Neuronal stem cell (in vitro differentiated cells): ENCODE results near the gene BMPER.
A peak's percentile ranks its signal among the peaks of the same experiment; 100 is the strongest.

ENCODE experiments used
- DNase-seq: peaks from one replicate; pipeline ENCODE4 v3.0.0-alpha.2; 2013; ENCODE audit warnings: low spot score
- H2AFZ ChIP-seq: one replicate; pipeline ENCODE4 v1.6.1; 2013; ENCODE audit warnings: mild to moderate bottlenecking, low read length, inconsistent platforms
- H2AK5ac ChIP-seq: 2 replicates; pipeline ENCODE4 v1.6.1; 2013; ENCODE audit warnings: low read depth, mild to moderate bottlenecking, inconsistent platforms, low read length, moderate library complexity, mixed read lengths
- H2BK120ac ChIP-seq: 2 replicates; pipeline ENCODE4 v1.6.1; 2013; ENCODE audit warnings: low read depth, mild to moderate bottlenecking, inconsistent platforms, low read length, moderate library complexity, mixed read lengths
- H2BK12ac ChIP-seq: one replicate; pipeline ENCODE4 v1.6.1; 2013; ENCODE audit warnings: low read length, inconsistent platforms
- H2BK15ac ChIP-seq: 2 replicates; pipeline ENCODE4 v1.6.1; 2013; ENCODE audit warnings: mild to moderate bottlenecking, low read length, inconsistent platforms, mixed read lengths
- H2BK5ac ChIP-seq: one replicate; pipeline ENCODE4 v1.6.1; 2013; ENCODE audit warnings: inconsistent platforms, mild to moderate bottlenecking, low read length, moderate library complexity
- H3K14ac ChIP-seq: one replicate; pipeline ENCODE4 v1.6.1; 2013; ENCODE audit warnings: low read length, inconsistent platforms
- H3K18ac ChIP-seq: 2 replicates; pipeline ENCODE4 v1.6.1; 2013; ENCODE audit warnings: low read length, inconsistent platforms
- H3K23ac ChIP-seq: 2 replicates; pipeline ENCODE4 v1.6.1; 2013; ENCODE audit warnings: low read depth, mild to moderate bottlenecking, mixed read lengths, low read length, inconsistent platforms; ENCODE audit not compliant: poor library complexity
- H3K27ac ChIP-seq: replicated peaks from 3 replicates; pipeline ENCODE4 v1.5.1; 2013; ENCODE audit warnings: low read length, inconsistent platforms
- H3K27me3 ChIP-seq, 3 experiments: 2 replicates each; pipeline ENCODE4 v1.6.1; 2013; ENCODE audit warnings: low read length in 3 of 3, mild to moderate bottlenecking in 2 of 3, inconsistent platforms in 1 of 3, low read depth in 1 of 3, mixed read lengths in 1 of 3, moderate library complexity in 1 of 3; ENCODE audit not compliant: control insufficient read depth in 3 of 3, insufficient read depth in 3 of 3
- H3K36me3 ChIP-seq, 2 donors: replicated peaks in 1 of 2; 2 replicates each; pipeline ENCODE4 v1.6.1; 2013; ENCODE audit warnings: low read length in 2 of 2; ENCODE audit not compliant: control insufficient read depth in 2 of 2, insufficient read depth in 2 of 2
- H3K4ac ChIP-seq: 2 replicates; pipeline ENCODE4 v1.6.1; 2013; ENCODE audit warnings: inconsistent platforms, mild to moderate bottlenecking, low read length, moderate library complexity
- H3K4me1 ChIP-seq, 2 donors: 1 replicate in 1 of 2; 2 replicates in 1 of 2; pipeline ENCODE4 v1.6.1; 2013; ENCODE audit warnings: low read length in 2 of 2, low read depth in 1 of 2; ENCODE audit not compliant: control insufficient read depth in 2 of 2, insufficient read depth in 1 of 2
- H3K4me2 ChIP-seq: one replicate; pipeline ENCODE4 v1.6.1; 2013; ENCODE audit warnings: mild to moderate bottlenecking, low read length, inconsistent platforms; ENCODE audit not compliant: insufficient read depth, poor library complexity, severe bottlenecking
- H3K4me3 ChIP-seq, 2 donors: 2 replicates each; pipeline ENCODE4 v1.5.1; 2013; ENCODE audit warnings: low read length in 2 of 2, mild to moderate bottlenecking in 2 of 2, inconsistent platforms in 1 of 2, moderate library complexity in 1 of 2
- H3K79me1 ChIP-seq: one replicate; pipeline ENCODE4 v1.6.1; 2013; ENCODE audit warnings: low read depth, mild to moderate bottlenecking, inconsistent platforms, low read length, moderate library complexity
- H3K9ac ChIP-seq: one replicate; pipeline ENCODE4 v1.6.1; 2013; ENCODE audit warnings: mild to moderate bottlenecking, low read depth, low read length, inconsistent platforms; ENCODE audit not compliant: poor library complexity
- H3K9me3 ChIP-seq, 2 donors: replicated peaks in 1 of 2; 2 replicates each; pipeline versions ENCODE3 to v1.6.1; 2013; ENCODE audit warnings: low read length in 2 of 2, mild to moderate bottlenecking in 2 of 2, inconsistent platforms in 1 of 2, low read depth in 1 of 2, mixed read lengths in 1 of 2, moderate library complexity in 1 of 2; ENCODE audit not compliant: control insufficient read depth in 2 of 2, insufficient read depth in 1 of 2
- H4K8ac ChIP-seq: one replicate; pipeline ENCODE4 v1.6.1; 2013; ENCODE audit warnings: low read depth, mild to moderate bottlenecking, inconsistent platforms, low read length, moderate library complexity
- H4K91ac ChIP-seq: one replicate; pipeline ENCODE4 v1.6.1; 2013; ENCODE audit warnings: low read length, low read depth, mild to moderate bottlenecking, inconsistent platforms; ENCODE audit not compliant: poor library complexity
- WGBS, 2 donors: extraction: QIAGEN DNeasy Blood & Tissue Kit; methylation state at CpG; one replicate each; pipeline ENCODE4 v1.1.7; 2013; ENCODE audit warnings: missing lambda C conversion rate in 2 of 2, mixed read lengths in 1 of 2; ENCODE audit not compliant: insufficient read length in 2 of 2, insufficient replicate concordance in 1 of 2; ENCODE audit errors: extremely low coverage in 2 of 2; 5-methylcytosine and 5-hydroxymethylcytosine counted together

Gene BMPER

DNA sequence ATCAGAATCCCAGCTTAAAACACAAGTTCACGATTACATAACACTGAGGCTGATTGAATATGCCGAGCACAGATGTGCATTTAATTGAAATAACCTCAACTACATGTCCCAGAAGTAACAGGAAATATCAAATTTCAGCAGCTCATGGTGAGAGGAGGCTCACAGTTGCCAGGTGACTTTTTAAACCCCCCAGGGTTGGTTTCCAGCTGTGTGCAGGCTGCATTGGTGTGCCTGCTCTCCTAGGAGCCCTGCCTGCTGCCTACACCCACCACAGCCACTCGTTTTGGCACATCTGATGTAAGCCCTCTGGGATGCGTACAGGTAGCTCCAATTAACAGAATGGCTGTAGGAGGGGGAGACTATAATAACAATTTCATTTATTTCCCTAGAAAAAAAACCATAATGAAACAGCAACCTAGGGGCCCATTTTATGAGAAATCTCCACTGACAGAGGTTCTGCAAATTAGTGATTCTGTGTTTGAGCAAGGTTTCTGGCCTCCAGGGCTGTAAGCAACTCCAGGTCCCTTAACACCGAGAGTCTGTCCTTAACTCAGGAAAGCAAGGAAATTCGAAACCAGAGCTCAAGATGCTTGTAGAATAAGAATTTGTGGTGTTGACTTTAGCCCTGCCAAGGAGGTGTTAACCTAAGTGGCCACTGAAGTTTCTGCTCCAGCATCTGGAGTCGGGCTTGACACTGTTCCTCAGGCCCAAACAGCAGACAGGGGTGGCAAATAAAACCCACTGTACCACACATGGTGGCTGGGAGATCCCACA, 161.9 kb downstream of the BMPER start:
- Histone ChIP-seq H3K36me3 (no peaks in the 10 kb centered on the region), H2AK5ac (no peak overlapping the region), H3K27me3 (no peaks in the 10 kb centered on the region), H3K4ac (no peak overlapping the region), H4K8ac (no peak overlapping the region), H3K18ac (no peak overlapping the region), H3K14ac (no peak overlapping the region), H2BK5ac (no peak overlapping the region), H2AFZ (no peak overlapping the region), H3K27ac (no peak overlapping the region), H3K9me3 (no peaks in the 10 kb centered on the region), H3K23ac (no peak overlapping the region), H2BK12ac (no peak overlapping the region), H2BK15ac (no peak overlapping the region), H3K4me2 (no peak overlapping the region), H3K4me3 (no peak overlapping the region), H3K4me1 (no peaks in the 10 kb centered on the region), H3K9ac (no peak overlapping the region), H2BK120ac (no peak overlapping the region), H4K91ac (no peak overlapping the region), H3K79me1 (no peaks in the 10 kb centered on the region)
- no CpG with 5 or more reads among the region's 7 CpGs for WGBS, 2 donors
- no peak for DNase-seq

DNA sequence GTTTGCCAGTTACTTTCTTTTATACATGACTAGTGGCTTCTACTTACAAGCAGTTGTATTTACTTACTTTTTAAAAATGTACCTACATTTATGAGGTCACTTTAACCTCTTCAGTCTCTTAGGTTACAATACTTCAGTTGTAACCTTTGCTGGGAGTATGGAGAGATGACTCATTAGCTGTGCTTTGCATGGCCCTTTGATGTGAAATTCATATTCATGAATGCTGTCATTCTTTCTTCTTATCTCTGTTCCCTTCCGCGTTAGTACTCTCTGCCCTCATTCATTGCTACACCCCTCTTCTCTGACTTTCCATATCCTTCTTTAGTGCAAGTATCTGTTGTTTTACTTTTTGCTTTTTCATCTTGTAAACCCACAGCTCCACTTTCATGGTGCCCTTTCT, 164.3 kb downstream of the BMPER start:
- no CpG with 5 or more reads among the region's 2 CpGs for WGBS, 2 donors
- no peak overlapping the region for H3K4ac ChIP-seq
- no peak overlapping the region for H3K27ac ChIP-seq
- no peak overlapping the region for H3K4me3 ChIP-seq
- no peak overlapping the region for H3K9ac ChIP-seq
- no peak overlapping the region for H2BK120ac ChIP-seq
- no peaks in the 10 kb centered on the region for H3K27me3 ChIP-seq
- H4K91ac ChIP-seq = no peak overlapping the region
- no peak overlapping the region for H3K4me2 ChIP-seq
- H3K4me1 ChIP-seq = no peaks in the 10 kb centered on the region
- no peaks in the 10 kb centered on the region for H3K36me3 ChIP-seq
- H3K23ac ChIP-seq = no peak overlapping the region
- no peak overlapping the region for H3K18ac ChIP-seq
- no peak overlapping the region for H3K14ac ChIP-seq
- H2BK15ac ChIP-seq = no peak overlapping the region
- H3K79me1 ChIP-seq = no peaks in the 10 kb centered on the region
- H2BK5ac ChIP-seq = no peak overlapping the region
- H4K8ac ChIP-seq = no peak overlapping the region
- H2BK12ac ChIP-seq = no peak overlapping the region
- H2AFZ ChIP-seq = no peak overlapping the region
- H2AK5ac ChIP-seq = no peak overlapping the region
- DNase-seq = no peak
- peaks cover 0 to 2% of the 10 kb centered on the region in 2 donors for H3K9me3 ChIP-seq

DNA sequence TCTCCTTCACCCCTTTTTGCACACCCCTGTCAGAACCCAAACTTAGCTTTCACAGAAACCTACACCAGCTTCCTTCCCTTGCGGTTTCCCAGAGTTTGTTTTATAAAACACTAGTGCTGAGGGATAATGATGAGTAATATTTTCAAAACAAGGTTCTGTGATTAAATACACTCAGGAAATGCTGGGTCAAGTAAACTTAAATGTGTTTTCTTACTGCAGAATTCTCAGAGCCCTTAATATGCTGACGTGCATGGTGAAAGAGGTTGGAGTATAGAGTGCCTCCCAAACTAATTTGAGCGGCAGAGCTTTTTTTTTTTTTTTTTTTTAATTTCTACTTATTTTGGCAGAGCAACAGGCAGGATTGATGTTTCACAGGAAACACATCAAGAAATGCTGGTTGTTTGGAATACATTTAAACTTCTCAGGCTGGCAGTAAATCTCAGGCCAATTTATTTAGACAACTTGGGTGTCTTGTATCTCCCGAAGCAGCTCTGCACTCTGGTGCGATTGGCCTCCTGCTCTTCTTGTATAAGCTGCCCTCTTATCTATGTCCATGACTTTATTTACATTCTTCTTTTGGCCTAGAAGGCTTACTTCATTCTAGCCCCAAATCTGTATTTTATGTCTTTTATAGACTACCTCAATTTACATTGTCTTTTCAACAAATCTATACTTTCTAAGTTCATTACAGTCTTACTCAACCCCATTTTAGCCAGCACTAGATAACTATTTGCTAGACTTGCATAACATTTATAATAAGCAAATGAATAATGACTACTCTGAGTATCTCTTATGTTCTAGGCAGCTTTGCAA, 165.4 kb downstream of the BMPER start:
- Histone ChIP-seq H3K27me3 (no peaks in the 10 kb centered on the region), H3K9ac (no peak overlapping the region), H2BK12ac (no peak overlapping the region), H3K4me2 (no peak overlapping the region), H3K27ac (no peak overlapping the region), H2BK5ac (no peak overlapping the region), H3K4ac (no peak overlapping the region), H3K23ac (no peak overlapping the region), H3K9me3 (peaks cover 0 to 2% of the 10 kb centered on the region in 2 donors), H3K18ac (no peak overlapping the region), H3K4me1 (no peaks in the 10 kb centered on the region), H2AFZ (no peak overlapping the region), H3K36me3 (no peaks in the 10 kb centered on the region), H2BK15ac (no peak overlapping the region), H3K79me1 (no peaks in the 10 kb centered on the region), H4K8ac (no peak overlapping the region), H4K91ac (no peak overlapping the region), H3K4me3 (no peak overlapping the region), H2AK5ac (no peak overlapping the region), H3K14ac (no peak overlapping the region), H2BK120ac (no peak overlapping the region)
- no CpG with 5 or more reads among the region's 5 CpGs for WGBS, 2 donors
- no peak for DNase-seq

GRCh38 chr7:34073676-34074075, 168.3 kb downstream of the BMPER start:
- H3K9me3 ChIP-seq = peaks cover 0 to 2% of the 10 kb centered on the region in 2 donors

More at GRCh38 chr7:34073676-34074075, 168.3 kb downstream of the BMPER start:
- no peak overlapping the region for H3K14ac ChIP-seq
- no peak overlapping the region for H3K4me3 ChIP-seq
- H2BK12ac ChIP-seq = no peak overlapping the region
- no peaks in the 10 kb centered on the region for H3K4me1 ChIP-seq
- H2AK5ac ChIP-seq = no peak overlapping the region
- no peak overlapping the region for H3K23ac ChIP-seq
- H3K27me3 ChIP-seq = no peaks in the 10 kb centered on the region
- H4K91ac ChIP-seq = no peak overlapping the region
- peak overlapping the region; percentile 78 for H3K18ac ChIP-seq
- DNase-seq = no peak
- H3K79me1 ChIP-seq = no peaks in the 10 kb centered on the region
- H4K8ac ChIP-seq = no peak overlapping the region
- no peak overlapping the region for H3K27ac ChIP-seq
- WGBS, 2 donors = no CpG with 5 or more reads among the region's 2 CpGs
- H3K36me3 ChIP-seq = no peaks in the 10 kb centered on the region
- H3K9ac ChIP-seq = peak overlapping the region; percentile 63
- no peak overlapping the region for H3K4ac ChIP-seq
- no peak overlapping the region for H2AFZ ChIP-seq
- no peak overlapping the region for H2BK120ac ChIP-seq
- no peak overlapping the region for H3K4me2 ChIP-seq
- no peak overlapping the region for H2BK5ac ChIP-seq
- no peak overlapping the region for H2BK15ac ChIP-seq
